ENCODE measurements around the gene SRM.
"Not testable (repeated sequence)": the region's sequence is repeated elsewhere in the genome, so short reads cannot be mapped to it uniquely, and the experiment has no call there.

DNA sequence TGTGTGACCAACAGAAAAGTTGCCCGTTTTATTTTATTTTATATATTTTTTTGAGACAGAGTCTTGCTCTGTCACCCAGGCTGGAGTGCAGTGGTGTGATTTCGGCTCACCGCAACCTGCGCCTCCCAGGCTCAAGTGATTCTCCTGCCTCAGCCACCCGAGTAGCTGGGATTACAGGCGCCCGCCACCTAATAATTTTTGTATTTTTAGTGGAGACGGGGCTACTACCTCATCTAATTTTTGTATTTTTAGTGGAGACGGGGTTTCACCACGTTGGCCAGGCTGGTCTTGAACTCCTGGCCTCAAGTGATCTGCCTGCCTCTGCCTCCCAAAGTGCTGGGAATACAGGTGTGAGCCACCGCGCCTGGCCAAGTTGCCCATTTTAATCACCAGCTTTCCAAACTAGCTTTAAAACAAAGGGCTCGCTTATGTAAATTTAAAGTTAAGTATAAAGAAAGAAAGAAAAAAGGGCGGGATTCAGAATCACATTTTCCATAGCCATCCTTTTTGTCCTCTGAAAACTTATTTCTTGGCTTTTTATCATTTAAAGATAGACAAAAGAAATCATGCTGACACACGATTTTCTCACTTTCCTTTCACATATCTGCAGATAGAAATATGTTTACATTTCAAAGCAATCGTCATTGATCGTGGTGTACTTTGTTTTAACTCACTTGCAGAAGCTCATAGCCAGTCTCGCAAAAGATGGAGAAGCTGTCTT lies 22.6 kb downstream of the SRM start:
- TF ChIP-seq GATA4 (IDR thresholded peaks at IDR 0.05; ENCODE audit: borderline replicate concordance, low read depth); KMT2B (CRISPR knock-in tag; IDR thresholded peaks at IDR 0.05); EZH2 (conservative IDR thresholded peaks at IDR 0.05; ENCODE audit: low read depth, low read length); GABPA (IDR thresholded peaks at IDR 0.05; ENCODE audit: low read depth, low read length); GABPA (CRISPR knock-in tag; IDR thresholded peaks at IDR 0.05; ENCODE audit: low read depth): not testable (repeated sequence)
- TF ChIP-seq, protein P1, sequence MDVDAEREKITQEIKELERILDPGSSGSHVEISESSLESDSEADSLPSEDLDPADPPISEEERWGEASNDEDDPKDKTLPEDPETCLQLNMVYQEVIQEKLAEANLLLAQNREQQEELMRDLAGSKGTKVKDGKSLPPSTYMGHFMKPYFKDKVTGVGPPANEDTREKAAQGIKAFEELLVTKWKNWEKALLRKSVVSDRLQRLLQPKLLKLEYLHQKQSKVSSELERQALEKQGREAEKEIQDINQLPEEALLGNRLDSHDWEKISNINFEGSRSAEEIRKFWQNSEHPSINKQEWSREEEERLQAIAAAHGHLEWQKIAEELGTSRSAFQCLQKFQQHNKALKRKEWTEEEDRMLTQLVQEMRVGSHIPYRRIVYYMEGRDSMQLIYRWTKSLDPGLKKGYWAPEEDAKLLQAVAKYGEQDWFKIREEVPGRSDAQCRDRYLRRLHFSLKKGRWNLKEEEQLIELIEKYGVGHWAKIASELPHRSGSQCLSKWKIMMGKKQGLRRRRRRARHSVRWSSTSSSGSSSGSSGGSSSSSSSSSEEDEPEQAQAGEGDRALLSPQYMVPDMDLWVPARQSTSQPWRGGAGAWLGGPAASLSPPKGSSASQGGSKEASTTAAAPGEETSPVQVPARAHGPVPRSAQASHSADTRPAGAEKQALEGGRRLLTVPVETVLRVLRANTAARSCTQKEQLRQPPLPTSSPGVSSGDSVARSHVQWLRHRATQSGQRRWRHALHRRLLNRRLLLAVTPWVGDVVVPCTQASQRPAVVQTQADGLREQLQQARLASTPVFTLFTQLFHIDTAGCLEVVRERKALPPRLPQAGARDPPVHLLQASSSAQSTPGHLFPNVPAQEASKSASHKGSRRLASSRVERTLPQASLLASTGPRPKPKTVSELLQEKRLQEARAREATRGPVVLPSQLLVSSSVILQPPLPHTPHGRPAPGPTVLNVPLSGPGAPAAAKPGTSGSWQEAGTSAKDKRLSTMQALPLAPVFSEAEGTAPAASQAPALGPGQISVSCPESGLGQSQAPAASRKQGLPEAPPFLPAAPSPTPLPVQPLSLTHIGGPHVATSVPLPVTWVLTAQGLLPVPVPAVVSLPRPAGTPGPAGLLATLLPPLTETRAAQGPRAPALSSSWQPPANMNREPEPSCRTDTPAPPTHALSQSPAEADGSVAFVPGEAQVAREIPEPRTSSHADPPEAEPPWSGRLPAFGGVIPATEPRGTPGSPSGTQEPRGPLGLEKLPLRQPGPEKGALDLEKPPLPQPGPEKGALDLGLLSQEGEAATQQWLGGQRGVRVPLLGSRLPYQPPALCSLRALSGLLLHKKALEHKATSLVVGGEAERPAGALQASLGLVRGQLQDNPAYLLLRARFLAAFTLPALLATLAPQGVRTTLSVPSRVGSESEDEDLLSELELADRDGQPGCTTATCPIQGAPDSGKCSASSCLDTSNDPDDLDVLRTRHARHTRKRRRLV (CRISPR knock-in tag; IDR thresholded peaks at IDR 0.05): not testable (repeated sequence)
- TF ChIP-seq, protein P2, sequence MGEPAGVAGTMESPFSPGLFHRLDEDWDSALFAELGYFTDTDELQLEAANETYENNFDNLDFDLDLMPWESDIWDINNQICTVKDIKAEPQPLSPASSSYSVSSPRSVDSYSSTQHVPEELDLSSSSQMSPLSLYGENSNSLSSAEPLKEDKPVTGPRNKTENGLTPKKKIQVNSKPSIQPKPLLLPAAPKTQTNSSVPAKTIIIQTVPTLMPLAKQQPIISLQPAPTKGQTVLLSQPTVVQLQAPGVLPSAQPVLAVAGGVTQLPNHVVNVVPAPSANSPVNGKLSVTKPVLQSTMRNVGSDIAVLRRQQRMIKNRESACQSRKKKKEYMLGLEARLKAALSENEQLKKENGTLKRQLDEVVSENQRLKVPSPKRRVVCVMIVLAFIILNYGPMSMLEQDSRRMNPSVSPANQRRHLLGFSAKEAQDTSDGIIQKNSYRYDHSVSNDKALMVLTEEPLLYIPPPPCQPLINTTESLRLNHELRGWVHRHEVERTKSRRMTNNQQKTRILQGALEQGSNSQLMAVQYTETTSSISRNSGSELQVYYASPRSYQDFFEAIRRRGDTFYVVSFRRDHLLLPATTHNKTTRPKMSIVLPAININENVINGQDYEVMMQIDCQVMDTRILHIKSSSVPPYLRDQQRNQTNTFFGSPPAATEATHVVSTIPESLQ (CRISPR knock-in tag; conservative IDR thresholded peaks at IDR 0.05): not testable (repeated sequence)
- TF ChIP-seq, protein P3, sequence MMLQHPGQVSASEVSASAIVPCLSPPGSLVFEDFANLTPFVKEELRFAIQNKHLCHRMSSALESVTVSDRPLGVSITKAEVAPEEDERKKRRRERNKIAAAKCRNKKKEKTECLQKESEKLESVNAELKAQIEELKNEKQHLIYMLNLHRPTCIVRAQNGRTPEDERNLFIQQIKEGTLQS (CRISPR knock-in tag; IDR thresholded peaks at IDR 0.05): not testable (repeated sequence)
